ENCODE measurements around the gene MAP3K5. TPM values are rescaled to one million over a fixed set of nuclear protein-coding genes. Genes with fewer than 3 reads are reported as not detected.
A peak's percentile ranks its signal among the peaks of the same experiment; 100 is the strongest.

Gene MAP3K5, protein sequence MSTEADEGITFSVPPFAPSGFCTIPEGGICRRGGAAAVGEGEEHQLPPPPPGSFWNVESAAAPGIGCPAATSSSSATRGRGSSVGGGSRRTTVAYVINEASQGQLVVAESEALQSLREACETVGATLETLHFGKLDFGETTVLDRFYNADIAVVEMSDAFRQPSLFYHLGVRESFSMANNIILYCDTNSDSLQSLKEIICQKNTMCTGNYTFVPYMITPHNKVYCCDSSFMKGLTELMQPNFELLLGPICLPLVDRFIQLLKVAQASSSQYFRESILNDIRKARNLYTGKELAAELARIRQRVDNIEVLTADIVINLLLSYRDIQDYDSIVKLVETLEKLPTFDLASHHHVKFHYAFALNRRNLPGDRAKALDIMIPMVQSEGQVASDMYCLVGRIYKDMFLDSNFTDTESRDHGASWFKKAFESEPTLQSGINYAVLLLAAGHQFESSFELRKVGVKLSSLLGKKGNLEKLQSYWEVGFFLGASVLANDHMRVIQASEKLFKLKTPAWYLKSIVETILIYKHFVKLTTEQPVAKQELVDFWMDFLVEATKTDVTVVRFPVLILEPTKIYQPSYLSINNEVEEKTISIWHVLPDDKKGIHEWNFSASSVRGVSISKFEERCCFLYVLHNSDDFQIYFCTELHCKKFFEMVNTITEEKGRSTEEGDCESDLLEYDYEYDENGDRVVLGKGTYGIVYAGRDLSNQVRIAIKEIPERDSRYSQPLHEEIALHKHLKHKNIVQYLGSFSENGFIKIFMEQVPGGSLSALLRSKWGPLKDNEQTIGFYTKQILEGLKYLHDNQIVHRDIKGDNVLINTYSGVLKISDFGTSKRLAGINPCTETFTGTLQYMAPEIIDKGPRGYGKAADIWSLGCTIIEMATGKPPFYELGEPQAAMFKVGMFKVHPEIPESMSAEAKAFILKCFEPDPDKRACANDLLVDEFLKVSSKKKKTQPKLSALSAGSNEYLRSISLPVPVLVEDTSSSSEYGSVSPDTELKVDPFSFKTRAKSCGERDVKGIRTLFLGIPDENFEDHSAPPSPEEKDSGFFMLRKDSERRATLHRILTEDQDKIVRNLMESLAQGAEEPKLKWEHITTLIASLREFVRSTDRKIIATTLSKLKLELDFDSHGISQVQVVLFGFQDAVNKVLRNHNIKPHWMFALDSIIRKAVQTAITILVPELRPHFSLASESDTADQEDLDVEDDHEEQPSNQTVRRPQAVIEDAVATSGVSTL (N-terminal part only)
- 10 to 100 TPM in 1 of 2 donors, 1 to 10 TPM in 1; 6.7 to 11.9 TPM for total RNA-seq

DNA sequence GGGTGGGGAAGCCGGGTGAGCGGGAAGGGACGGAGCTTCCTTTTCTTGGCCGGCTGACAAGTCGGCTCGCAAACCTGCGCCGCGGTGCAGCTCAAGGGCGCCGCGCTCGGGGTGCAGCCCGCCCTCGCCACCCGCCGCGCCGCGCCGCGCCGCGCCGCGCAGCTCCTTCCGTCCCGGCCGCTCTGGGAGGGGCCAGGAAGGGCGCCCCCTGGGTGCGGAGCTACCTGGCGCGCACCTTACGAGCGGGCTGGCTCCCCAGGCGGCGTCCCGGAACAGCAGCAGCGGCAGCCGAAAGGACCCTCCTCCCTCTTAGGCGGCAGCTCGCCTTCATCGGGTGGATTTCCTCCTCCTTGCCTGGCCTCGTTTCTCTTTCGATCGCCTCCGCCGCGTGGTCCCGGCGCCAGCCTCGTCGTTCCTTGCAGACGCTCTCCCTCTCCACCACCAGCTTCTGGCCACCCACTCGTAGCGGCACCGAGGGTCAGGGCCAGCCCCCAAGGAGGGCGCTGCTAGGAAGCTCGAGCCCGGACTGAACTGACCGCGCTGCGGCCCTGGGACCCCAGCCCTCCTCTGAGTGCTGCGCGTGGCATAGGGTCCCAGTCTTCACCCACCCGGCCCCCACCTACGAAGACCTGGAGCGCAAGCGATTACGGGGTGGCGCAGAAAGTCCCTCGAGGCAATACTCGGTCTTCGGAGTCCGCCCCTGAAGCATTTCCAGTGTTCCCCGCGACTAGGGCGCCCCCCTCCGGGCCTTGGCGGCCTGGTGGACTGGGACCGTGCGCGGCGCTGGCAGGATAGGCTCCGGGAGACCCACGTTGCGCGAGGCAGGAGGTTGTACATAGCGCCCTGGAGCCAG lies at the start of gene MAP3K5:
Gene MAP3K5, minus strand, starts transcription at position 68 of the 853 bp plus-strand sequence. CDS start 320 bp downstream, outside the sequence.
- Histone ChIP-seq H3K4me1 (peaks cover 0 to 13% of the 10 kb centered on the region in 2 donors), H3K9me3 (no peaks in the 10 kb centered on the region), H3K27ac (peak within 1 kb of the TSS; percentile 87 to 91), H3K27me3 (no peaks in the 10 kb centered on the region), H3K4me3 (peak within 1 kb of the TSS; percentile 68 to 92), H3K36me3 (no peaks in the 10 kb centered on the region)
- peak; percentile 93 for DNase-seq (ENCODE audit: low spot score)
- TF ChIP-seq, protein P1, sequence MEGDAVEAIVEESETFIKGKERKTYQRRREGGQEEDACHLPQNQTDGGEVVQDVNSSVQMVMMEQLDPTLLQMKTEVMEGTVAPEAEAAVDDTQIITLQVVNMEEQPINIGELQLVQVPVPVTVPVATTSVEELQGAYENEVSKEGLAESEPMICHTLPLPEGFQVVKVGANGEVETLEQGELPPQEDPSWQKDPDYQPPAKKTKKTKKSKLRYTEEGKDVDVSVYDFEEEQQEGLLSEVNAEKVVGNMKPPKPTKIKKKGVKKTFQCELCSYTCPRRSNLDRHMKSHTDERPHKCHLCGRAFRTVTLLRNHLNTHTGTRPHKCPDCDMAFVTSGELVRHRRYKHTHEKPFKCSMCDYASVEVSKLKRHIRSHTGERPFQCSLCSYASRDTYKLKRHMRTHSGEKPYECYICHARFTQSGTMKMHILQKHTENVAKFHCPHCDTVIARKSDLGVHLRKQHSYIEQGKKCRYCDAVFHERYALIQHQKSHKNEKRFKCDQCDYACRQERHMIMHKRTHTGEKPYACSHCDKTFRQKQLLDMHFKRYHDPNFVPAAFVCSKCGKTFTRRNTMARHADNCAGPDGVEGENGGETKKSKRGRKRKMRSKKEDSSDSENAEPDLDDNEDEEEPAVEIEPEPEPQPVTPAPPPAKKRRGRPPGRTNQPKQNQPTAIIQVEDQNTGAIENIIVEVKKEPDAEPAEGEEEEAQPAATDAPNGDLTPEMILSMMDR (IDR thresholded peaks at IDR 0.05): peak; percentile 38 to 71

DNA sequence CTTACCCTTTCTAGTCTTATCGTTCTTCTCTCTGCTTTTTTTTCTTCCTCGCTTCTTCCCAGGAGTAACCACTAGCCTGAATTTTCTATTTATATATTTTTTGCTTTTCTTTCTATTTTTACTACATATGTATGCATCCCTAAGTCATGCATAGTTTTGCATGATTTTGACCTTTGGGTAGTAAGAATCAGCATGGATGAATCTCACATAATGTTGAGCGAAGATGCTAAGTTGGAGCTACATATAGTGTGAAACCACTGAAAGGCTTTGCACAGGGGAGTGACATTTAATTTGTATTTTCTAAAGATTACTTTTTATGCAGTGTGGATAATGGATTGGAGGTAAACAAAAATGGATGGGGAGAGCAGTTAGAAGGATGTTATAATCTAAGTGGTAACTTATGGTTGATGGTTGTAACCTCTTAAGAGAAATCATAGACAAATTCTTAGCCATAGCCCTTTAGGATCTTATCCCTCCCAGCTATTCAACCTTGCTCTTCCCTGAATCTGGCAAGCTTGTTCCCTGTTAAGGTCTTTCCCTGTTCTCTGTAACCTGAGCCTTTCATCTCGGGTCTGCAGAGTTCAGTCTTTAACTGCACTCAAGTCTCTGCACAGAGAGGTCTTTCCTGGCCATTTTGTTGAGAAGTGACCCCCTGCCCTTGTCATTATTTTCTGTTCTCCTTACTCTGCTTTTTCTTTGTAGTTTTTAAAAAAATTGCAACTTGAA lies 48.2 kb upstream of the MAP3K5 start:
- TF ChIP-seq, protein P1 (IDR thresholded peaks at IDR 0.05): no peak
- H3K27ac ChIP-seq: no peak overlapping the region
- DNase-seq (ENCODE audit: low spot score): no peak

DNA sequence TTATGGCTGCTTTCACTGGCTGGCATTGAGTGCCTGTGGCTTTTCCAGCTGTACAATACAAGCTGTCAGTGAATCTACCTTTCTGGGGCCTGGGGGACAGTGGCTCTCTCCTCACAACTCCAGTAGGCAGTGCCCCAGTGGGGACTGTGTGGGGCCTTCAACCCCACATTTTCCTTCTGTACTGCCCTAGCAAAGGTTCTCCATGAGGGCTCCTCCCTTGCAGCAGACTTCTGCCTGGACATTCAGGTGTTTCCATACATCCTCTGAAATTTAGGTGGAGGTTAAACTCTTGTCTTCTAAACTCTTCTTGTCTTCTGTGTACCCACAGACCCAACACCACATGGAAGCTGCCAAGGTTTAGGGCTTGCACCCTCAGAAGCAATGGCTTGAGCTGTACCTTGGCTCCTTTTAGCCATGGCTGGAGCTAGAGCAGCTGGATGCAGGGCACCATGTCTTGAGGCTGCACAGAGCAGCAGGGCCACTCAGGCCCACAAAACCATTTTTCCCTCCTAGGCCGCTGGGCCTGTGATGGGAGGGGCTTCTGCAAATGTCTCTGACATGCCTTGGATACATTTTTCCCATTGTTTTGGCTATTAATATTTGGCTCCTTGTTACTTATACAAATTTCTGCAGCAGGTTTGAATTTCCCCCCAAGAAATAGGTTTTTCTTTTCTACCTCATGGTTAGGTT lies 39.7 kb upstream of the MAP3K5 start:
- Histone ChIP-seq H3K36me3 (no peaks in the 10 kb centered on the region), H3K4me1 (peaks cover 0 to 5% of the 10 kb centered on the region in 2 donors), H3K4me3 (no peak overlapping the region), H3K9me3 (peaks cover 0 to 8% of the 10 kb centered on the region in 2 donors), H3K27ac (no peak overlapping the region), H3K27me3 (no peaks in the 10 kb centered on the region)
- TF ChIP-seq, protein P1 (IDR thresholded peaks at IDR 0.05): no peak
- DNase-seq (ENCODE audit: low spot score): no peak

More for the DNA sequence above, 48.2 kb upstream of the MAP3K5 start:
- Histone ChIP-seq H3K27me3 (no peaks in the 10 kb centered on the region), H3K4me3 (no peak overlapping the region), H3K9me3 (no peaks in the 10 kb centered on the region), H3K36me3 (no peaks in the 10 kb centered on the region), H3K4me1 (peaks cover 0 to 1% of the 10 kb centered on the region in 2 donors)

DNA sequence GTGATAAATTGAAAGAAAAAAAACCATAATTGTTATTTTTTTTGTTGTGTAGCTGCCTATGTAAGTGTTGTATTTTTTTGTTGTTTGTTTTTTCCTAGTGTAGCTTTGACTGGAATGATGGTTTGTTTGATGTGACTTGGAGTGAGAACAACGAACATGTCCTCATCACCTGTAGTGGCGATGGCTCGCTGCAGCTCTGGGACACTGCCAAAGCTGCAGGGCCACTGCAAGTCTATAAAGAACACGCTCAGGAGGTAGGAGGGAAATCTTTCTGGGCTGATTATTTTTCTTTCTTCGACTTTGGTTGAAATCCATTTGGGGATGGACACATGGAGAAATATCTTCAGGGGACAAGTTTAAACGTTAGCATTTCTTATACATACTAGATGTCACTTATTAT lies 33.9 kb upstream of the MAP3K5 start:
- TF ChIP-seq, protein P1 (IDR thresholded peaks at IDR 0.05): no peak
- peaks cover 0 to 12% of the 10 kb centered on the region in 2 donors for H3K4me1 ChIP-seq
- no peaks in the 10 kb centered on the region for H3K9me3 ChIP-seq
- DNase-seq (ENCODE audit: low spot score): no peak
- H3K27ac ChIP-seq: no peak overlapping the region
- no peaks in the 10 kb centered on the region for H3K36me3 ChIP-seq
- H3K4me3 ChIP-seq: no peak overlapping the region
- H3K27me3 ChIP-seq: no peaks in the 10 kb centered on the region
